Measurements from ENCODE around the gene ATG9B.

DNA sequence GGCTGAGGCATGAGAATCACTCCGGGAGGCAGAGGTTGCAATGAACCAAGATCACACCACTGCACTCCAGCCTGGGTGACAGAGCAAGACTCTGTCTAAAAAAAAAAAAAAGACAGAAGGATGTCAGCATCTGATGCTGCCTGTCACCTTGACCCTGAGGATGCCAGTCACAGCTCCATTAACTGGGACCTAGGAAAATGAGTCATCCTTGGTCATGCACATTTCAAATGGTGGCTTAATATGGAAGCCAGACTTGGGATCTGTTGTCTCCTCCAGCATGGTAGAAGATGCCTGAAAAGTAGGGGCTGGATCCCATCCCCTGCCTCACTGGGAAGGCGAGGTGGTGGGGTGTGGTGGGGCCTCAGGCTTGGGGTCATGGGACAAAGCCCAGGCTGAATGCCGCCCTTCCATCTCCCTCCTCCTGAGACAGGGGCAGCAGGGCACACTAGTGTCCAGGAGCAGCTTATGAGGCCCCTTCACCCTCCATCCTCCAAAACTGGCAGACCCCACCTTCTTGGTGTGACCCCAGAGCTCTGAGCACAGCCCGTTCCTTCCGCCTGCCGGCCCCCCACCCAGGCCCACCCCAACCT is 32.1 kb downstream of the ATG9B start:
- TF ChIP-seq, protein P1, sequence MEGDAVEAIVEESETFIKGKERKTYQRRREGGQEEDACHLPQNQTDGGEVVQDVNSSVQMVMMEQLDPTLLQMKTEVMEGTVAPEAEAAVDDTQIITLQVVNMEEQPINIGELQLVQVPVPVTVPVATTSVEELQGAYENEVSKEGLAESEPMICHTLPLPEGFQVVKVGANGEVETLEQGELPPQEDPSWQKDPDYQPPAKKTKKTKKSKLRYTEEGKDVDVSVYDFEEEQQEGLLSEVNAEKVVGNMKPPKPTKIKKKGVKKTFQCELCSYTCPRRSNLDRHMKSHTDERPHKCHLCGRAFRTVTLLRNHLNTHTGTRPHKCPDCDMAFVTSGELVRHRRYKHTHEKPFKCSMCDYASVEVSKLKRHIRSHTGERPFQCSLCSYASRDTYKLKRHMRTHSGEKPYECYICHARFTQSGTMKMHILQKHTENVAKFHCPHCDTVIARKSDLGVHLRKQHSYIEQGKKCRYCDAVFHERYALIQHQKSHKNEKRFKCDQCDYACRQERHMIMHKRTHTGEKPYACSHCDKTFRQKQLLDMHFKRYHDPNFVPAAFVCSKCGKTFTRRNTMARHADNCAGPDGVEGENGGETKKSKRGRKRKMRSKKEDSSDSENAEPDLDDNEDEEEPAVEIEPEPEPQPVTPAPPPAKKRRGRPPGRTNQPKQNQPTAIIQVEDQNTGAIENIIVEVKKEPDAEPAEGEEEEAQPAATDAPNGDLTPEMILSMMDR (IDR thresholded peaks at IDR 0.05; ENCODE audit: low read length), result no peak
- TF ChIP-seq EZH2 (optimal IDR thresholded peaks at IDR 0.05; ENCODE audit: low read depth, low read length) (no peak), EZH2phosphoT487 (IDR thresholded peaks at IDR 0.05; ENCODE audit: low read length) (no peak)

All from MM.1S (cell line).